Liver (tissue), 9 donors: Measurements from ENCODE around the gene SCUBE1. TPM values are rescaled to one million over a fixed set of nuclear protein-coding genes. Genes with fewer than 3 reads are reported as not detected.

Experiments used
- DNase-seq: peaks from one replicate; pipeline ENCODE4 v3.0.0-alpha.2; 2017; ENCODE audit warnings: low spot score
- H3K27ac ChIP-seq, 2 donors: one replicate each; pipeline ENCODE4 v1.7.0; 2013; ENCODE audit warnings: inconsistent platforms in 2 of 2, low read length in 2 of 2, control low read depth in 1 of 2, low read depth in 1 of 2, mild to moderate bottlenecking in 1 of 2
- H3K27me3 ChIP-seq, 4 donors: one replicate each; pipeline versions ENCODE4 v1.6.1 to v1.7.0; 2013; ENCODE audit warnings: low read length in 3 of 4, inconsistent platforms in 1 of 4, mild to moderate bottlenecking in 1 of 4, moderate library complexity in 1 of 4; ENCODE audit not compliant: control insufficient read depth in 4 of 4, insufficient read depth in 4 of 4
- H3K36me3 ChIP-seq, 4 donors: one replicate each; pipeline versions ENCODE4 v1.6.1 to v1.7.0; 2013; ENCODE audit warnings: low read length in 3 of 4, mild to moderate bottlenecking in 3 of 4, low read depth in 1 of 4, moderate library complexity in 1 of 4; ENCODE audit not compliant: control insufficient read depth in 4 of 4, insufficient read depth in 3 of 4
- H3K4me1 ChIP-seq, 4 donors: one replicate each; pipeline versions ENCODE4 v1.6.1 to v1.7.0; 2013; ENCODE audit warnings: low read length in 3 of 4, mild to moderate bottlenecking in 3 of 4, moderate library complexity in 1 of 4; ENCODE audit not compliant: control insufficient read depth in 4 of 4, insufficient read depth in 4 of 4
- H3K4me3 ChIP-seq, 3 donors: one replicate each; pipeline versions ENCODE4 v1.6.1 to v1.7.0; 2013; ENCODE audit warnings: low read length in 3 of 3, control low read depth in 1 of 3, low read depth in 1 of 3, mild to moderate bottlenecking in 1 of 3
- H3K9ac ChIP-seq, 2 donors: one replicate each; pipeline ENCODE4 v1.7.0; 2013; ENCODE audit warnings: low read length in 2 of 2, mild to moderate bottlenecking in 2 of 2, moderate library complexity in 2 of 2, control low read depth in 1 of 2, low read depth in 1 of 2
- H3K9me3 ChIP-seq, 4 donors: one replicate each; pipeline versions ENCODE4 v1.6.1 to v1.7.0; 2013; ENCODE audit warnings: low read length in 3 of 4; ENCODE audit not compliant: control insufficient read depth in 4 of 4
- ATF3 ChIP-seq: IDR thresholded peaks from 2 replicates; pipeline ENCODE4 v1.6.1; 2016; ENCODE audit warnings: antibody characterized with exemption
- CTCF ChIP-seq: fragments of 150-350 bp; IDR thresholded peaks from 2 replicates; pipeline ENCODE4 v1.5.1; 2017; ENCODE audit warnings: improper control_type of control experiment, low read depth, low read length; ENCODE audit not compliant: missing input control
- EGR1 ChIP-seq, 2 donors: IDR thresholded peaks; 2 replicates each; pipeline ENCODE4 v1.6.1; 2016 to 2018; ENCODE audit warnings: antibody characterized with exemption in 2 of 2, low read depth in 2 of 2
- FOXA1 ChIP-seq: IDR thresholded peaks from 2 replicates; pipeline ENCODE4 v1.6.1; 2016; ENCODE audit warnings: antibody characterized with exemption
- GABPA ChIP-seq, 2 donors: IDR thresholded peaks in 1 of 2; conservative IDR thresholded peaks in 1 of 2; 2 replicates each; pipeline ENCODE4 v1.6.1; 2016; ENCODE audit warnings: antibody characterized with exemption in 2 of 2, mild to moderate bottlenecking in 1 of 2, moderate library complexity in 1 of 2
- HNF4A ChIP-seq, 2 donors: conservative IDR thresholded peaks; 2 replicates each; pipeline ENCODE4 v1.6.1; 2016; ENCODE audit warnings: antibody characterized with exemption in 2 of 2, mild to moderate bottlenecking in 2 of 2
- HNF4G ChIP-seq: IDR thresholded peaks from 2 replicates; pipeline ENCODE4 v1.6.1; 2016; ENCODE audit warnings: antibody characterized with exemption
- JUND ChIP-seq, 2 donors: IDR thresholded peaks; 2 replicates each; pipeline ENCODE4 v1.6.1; 2016; ENCODE audit warnings: antibody characterized with exemption in 2 of 2
- MAX ChIP-seq: IDR thresholded peaks from 2 replicates; pipeline ENCODE4 v1.6.1; 2016; ENCODE audit warnings: antibody characterized with exemption
- NR2F2 ChIP-seq: IDR thresholded peaks from 2 replicates; pipeline ENCODE4 v1.6.1; 2016; ENCODE audit warnings: antibody characterized with exemption
- RAD21 ChIP-seq, 2 donors: IDR thresholded peaks; 2 replicates each; pipeline ENCODE4 v1.6.1; 2016; ENCODE audit warnings: antibody characterized with exemption in 2 of 2, mild to moderate bottlenecking in 2 of 2
- REST ChIP-seq: IDR thresholded peaks from 2 replicates; pipeline ENCODE4 v1.6.1; 2016; ENCODE audit warnings: antibody characterized with exemption, mild to moderate bottlenecking
- RXRA ChIP-seq, 2 donors: IDR thresholded peaks; 2 replicates each; pipeline ENCODE4 v1.6.1; 2017 to 2018; ENCODE audit warnings: antibody characterized with exemption in 2 of 2, mild to moderate bottlenecking in 1 of 2
- SP1 ChIP-seq: IDR thresholded peaks from 2 replicates; pipeline ENCODE4 v1.6.1; 2018; ENCODE audit warnings: antibody characterized with exemption, mild to moderate bottlenecking
- TAF1 ChIP-seq: conservative IDR thresholded peaks from 2 replicates; pipeline ENCODE4 v1.6.1; 2016; ENCODE audit warnings: antibody characterized with exemption, mild to moderate bottlenecking
- YY1 ChIP-seq: IDR thresholded peaks from 2 replicates; pipeline ENCODE4 v1.6.1; 2016; ENCODE audit warnings: antibody characterized with exemption, mild to moderate bottlenecking
- ZBTB33 ChIP-seq: IDR thresholded peaks from 2 replicates; pipeline ENCODE4 v1.6.1; 2016; ENCODE audit warnings: antibody characterized with exemption
- WGBS: extraction: QIAGEN DNeasy Blood & Tissue Kit; methylation state at CpG from one replicate; pipeline ENCODE4 v1.1.7; 2013; 5-methylcytosine and 5-hydroxymethylcytosine counted together
- polyA plus RNA-seq, 2 donors: library from polyadenylated mRNA; stranded (reverse) in 1 of 2; unstranded in 1 of 2; fragments of 200-250 nt in 1 of 2; fragments of >200 nt in 1 of 2; fragmentation: Nextera tagmentation in 1 of 2; extraction: Ambion mirVana in 1 of 2; gene quantifications; one replicate each; pipeline versions ENCODE4 v1.2.1 to v1.2.3, GENCODE V29; 2013 to 2015
- total RNA-seq, 2 donors: library from RNA; depleted of rRNA; stranded (reverse); fragments of >200 nt; gene quantifications; one replicate each; pipeline ENCODE4 v1.2.3, GENCODE V29; 2014
- donor health status: healthy.
- donor health status: healthy.
- donor health status: healthy.
- donor health status: healthy.
- donor health status: healthy.

Gene SCUBE1
- total and polyA plus RNA-seq, 4 donors, result 0.07 to 0.46 (median 0.08) TPM; not detected in 1

GRCh38 chr22:43381693-43382092, 38.5 kb upstream of the SCUBE1 start:
- Histone ChIP-seq H3K9me3 (no peaks in the 10 kb centered on the region), H3K27ac (no peak overlapping the region), H3K4me1 (peaks cover 5 to 23% (median 19%) of the 10 kb centered on the region in 4 donors), H3K9ac (no peak overlapping the region), H3K4me3 (no peak overlapping the region), H3K36me3 (no peaks in the 10 kb centered on the region), H3K27me3 (no peaks in the 10 kb centered on the region)
- TF ChIP-seq YY1 (no peak), EGR1 (IDR thresholded peaks at IDR 0.05; ENCODE audit: low read depth in 2 of 2) (no peak), GABPA (IDR thresholded peaks at IDR 0.05 in 1 of 2, conservative IDR thresholded peaks at IDR 0.05 in 1 of 2) (no peak), HNF4A (conservative IDR thresholded peaks at IDR 0.05) (no peak), ATF3 (no peak), SP1 (no peak), RAD21 (IDR thresholded peaks at IDR 0.05) (no peak), FOXA1 (no peak), NR2F2 (no peak), ZBTB33 (no peak)
- DNase-seq, result no peak
- WGBS, result 77% methylated on average over 6 of the region's 6 CpGs

GRCh38 chr22:43377896-43378704, 34.9 kb upstream of the SCUBE1 start:
- peak overlapping the region; percentile 43 to 85 for H3K27ac ChIP-seq
- H3K4me3 ChIP-seq, result no peak overlapping the region
- H3K27me3 ChIP-seq, result no peaks in the 10 kb centered on the region
- H3K9me3 ChIP-seq, result peaks cover 0 to 2% (median 0%) of the 10 kb centered on the region in 4 donors
- H3K36me3 ChIP-seq, result no peaks in the 10 kb centered on the region
- TF ChIP-seq CTCF (no peak), JUND (IDR thresholded peaks at IDR 0.05) (no peak), SP1 (peak; percentile 32), ATF3 (no peak), YY1 (peak; percentile 15), HNF4A (conservative IDR thresholded peaks at IDR 0.05) (peak; percentile 34 to 45), HNF4G (no peak), ZBTB33 (no peak), RAD21 (IDR thresholded peaks at IDR 0.05) (no peak), MAX (peak; percentile 8), RXRA (IDR thresholded peaks at IDR 0.05) (peak; percentile 15 to 69), TAF1 (no peak), REST (no peak), EGR1 (IDR thresholded peaks at IDR 0.05; ENCODE audit: low read depth in 2 of 2) (no peak)
- WGBS, result 22% methylated on average over 8 of the region's 8 CpGs
- peak overlapping the region in 1 of 2 donors; percentile 83 for H3K9ac ChIP-seq
- H3K4me1 ChIP-seq, result peaks cover 5 to 23% (median 20%) of the 10 kb centered on the region in 4 donors
- no peak for DNase-seq
